LNCAP (cell line): Measurements from ENCODE around the gene NFATC3.

ENCODE experiments used
- CTCF ChIP-seq: fragments of 450-650 bp; IDR thresholded peaks from 2 replicates; pipeline ENCODE4 v1.5.1; 2017; ENCODE audit warnings: mild to moderate bottlenecking

The NFATC3 gene

GRCh38 chr16:68232335-68232734 lies 147.2 kb downstream of the NFATC3 start:
- TF ChIP-seq CTCF = no peak

DNA sequence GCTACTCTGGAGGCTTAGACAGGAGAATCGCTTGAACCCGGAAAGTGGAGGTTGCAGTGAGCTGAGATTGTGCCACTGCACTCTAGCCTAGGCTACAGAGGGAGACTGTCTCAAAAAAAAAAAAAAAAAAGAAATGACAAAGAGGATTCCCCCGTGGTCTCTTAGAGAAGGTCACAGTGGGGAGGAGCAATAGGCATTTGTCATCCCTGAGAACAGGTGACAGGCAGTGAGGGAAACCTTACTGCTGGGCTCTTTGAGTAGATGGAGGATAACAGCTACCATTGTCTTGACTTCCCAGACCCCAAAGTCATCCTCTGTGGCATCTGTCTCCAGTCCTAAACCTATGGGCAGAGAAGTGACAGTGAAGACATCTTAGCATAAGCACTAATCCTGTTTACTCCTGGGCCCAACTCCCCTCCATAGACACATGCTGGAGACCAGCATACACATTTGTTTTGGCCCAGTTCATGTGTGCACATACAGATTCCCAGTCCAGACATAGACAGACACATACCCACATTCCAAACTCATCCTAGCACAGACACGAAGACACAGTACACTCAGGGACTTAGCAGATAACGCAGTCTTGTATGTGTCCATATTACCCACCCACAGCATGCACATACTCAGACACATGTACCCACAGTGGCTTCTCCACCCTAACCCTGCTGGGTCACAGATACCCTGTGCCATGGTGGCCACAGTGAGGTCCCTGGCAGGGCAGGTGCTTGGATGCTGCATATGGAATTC lies 148.1 kb downstream of the NFATC3 start:
- no peak for TF ChIP-seq CTCF

GRCh38 chr16:68233835-68234187 lies 148.6 kb downstream of the NFATC3 start:
- TF ChIP-seq CTCF = no peak

DNA sequence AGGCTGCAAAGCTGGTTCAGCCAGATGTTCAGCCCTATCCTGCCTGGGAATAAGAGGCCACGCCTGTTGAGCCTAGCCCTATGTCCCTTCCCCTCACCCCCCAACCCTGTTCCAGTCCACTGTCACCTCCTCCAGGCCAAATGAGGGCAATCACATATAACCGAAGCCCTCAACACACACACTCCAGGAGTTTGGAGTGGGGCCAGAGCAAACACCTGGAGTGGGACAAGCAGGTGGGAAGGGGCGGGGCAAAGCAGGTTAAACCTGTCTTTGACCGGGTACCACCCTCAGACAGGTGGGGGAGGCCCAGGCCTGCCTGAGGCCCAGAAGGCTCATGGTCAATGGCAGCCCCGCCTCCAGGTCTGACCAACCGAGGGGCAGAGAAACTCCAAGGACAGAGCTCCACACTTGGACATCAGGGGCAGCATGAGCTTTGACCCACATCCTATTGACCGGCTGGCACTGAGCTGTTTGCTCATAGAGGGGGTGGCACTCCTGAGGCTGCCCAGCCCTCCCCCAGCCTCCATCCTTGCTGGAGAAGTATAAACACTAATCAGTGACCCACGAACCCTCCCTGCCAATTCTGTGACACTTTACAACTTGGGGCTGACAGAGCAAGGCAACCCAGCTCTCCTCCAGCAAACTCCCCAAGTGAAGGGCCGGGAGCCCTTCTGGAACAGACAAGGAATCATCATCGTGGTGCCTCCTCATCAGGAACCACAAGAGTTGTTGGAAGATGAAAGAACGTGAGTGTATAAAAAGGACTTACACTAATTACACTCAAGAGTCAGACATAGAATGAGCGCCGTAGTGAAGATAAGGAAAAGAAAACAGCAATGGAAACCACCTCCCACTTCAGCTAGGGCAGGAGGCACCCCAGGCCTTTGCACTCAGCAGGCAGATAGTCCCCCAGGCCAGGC lies 149.3 kb downstream of the NFATC3 start:
- no peak for TF ChIP-seq CTCF

DNA sequence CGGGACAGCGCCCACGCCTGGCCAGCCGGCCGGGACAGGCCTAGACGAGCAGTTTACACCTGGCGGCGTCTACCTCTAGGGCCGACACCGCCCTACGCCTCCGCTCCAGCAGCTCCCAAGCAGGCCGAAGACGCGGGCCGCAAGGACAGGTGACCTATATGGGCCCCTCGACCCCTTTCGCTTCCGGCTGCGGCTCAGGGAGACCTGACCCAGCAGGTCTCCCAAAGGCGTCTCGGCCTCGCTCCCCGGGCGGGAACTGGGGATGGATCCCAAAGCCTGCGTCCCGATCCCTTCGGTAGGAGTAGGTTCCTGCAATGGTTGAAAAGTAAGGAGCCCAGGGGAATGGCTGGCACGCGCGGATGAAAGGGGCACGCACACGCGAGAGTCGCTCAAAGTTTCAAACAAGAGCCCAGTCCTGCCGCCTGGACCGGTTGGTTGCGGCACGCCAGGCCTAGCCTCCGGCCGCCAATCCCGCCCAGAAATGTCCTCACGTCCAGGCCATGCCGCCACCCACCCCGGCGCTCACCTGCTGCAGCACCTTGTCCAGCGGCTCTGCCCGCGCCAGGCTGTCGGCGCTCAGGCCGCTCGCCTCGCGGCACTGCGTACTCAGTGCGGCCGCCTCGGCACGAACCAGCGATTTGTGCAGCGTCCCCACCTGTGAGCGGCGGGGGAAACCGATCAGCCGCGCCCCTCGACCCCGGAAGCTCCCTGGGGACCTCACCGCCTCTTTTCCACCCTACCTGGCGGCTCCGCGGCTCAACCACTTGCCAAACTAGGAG lies 150.1 kb downstream of the NFATC3 start:
- TF ChIP-seq CTCF = peak; percentile 46

DNA sequence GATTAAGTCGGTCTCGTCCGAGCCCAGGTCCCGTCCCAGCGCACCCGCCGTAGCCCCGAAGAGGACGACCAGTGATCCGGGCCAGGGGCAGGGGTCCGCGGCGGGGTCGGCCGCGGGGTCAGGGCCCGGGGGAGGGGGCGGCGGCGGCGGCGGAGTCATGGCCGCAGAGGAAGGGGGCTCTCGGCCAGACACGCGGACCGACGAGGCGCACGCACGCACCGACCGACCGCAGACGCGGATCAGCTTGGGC lies 150.6 kb downstream of the NFATC3 start, which contains the start of gene ESRP2:
ESRP2 (minus strand) TSS at position 241 of the 250 bp plus-strand sequence; CDS start at position 159, 82 bp downstream.
- no peak for TF ChIP-seq CTCF

GRCh38 chr16:68236137-68236825 lies 151.1 kb downstream of the NFATC3 start:
- no peak for TF ChIP-seq CTCF
